Lung (tissue), 12 donors: ENCODE measurements around the gene EPHA6. TPM values are rescaled to one million over a fixed set of nuclear protein-coding genes. Genes with fewer than 3 reads are reported as not detected.

ENCODE experiments used
- ATAC-seq: fragments of 200-7000 bp; cut with Tn5 transposase; one replicate; pipeline ENCODE4 v1.9.1; 2020; ENCODE audit warnings: moderate number of reproducible peaks; ENCODE audit not compliant: insufficient read depth, low FRiP score
- DNase-seq, 3 donors: peaks; one replicate each; pipeline ENCODE4 v3.0.0-alpha.2; 2013 to 2017
- H3K27ac ChIP-seq, 2 donors: one replicate each; pipeline ENCODE4 v1.5.1; 2013; ENCODE audit warnings: mild to moderate bottlenecking in 2 of 2, moderate library complexity in 2 of 2, control low read depth in 1 of 2, inconsistent platforms in 1 of 2, low read depth in 1 of 2, low read length in 1 of 2
- H3K27me3 ChIP-seq, 3 donors: one replicate each; pipeline ENCODE4 v1.5.1; 2013; ENCODE audit warnings: low read length in 2 of 3; ENCODE audit not compliant: control insufficient read depth in 3 of 3, insufficient read depth in 3 of 3
- H3K36me3 ChIP-seq, 4 donors: one replicate each; pipeline ENCODE4 v1.5.1; 2013; ENCODE audit warnings: low read length in 4 of 4, mild to moderate bottlenecking in 1 of 4, moderate library complexity in 1 of 4; ENCODE audit not compliant: control insufficient read depth in 4 of 4, insufficient read depth in 4 of 4
- H3K4me1 ChIP-seq, 5 donors: one replicate each; pipeline ENCODE4 v1.5.1; 2013; ENCODE audit warnings: low read length in 5 of 5, mild to moderate bottlenecking in 2 of 5, moderate library complexity in 1 of 5; ENCODE audit not compliant: control insufficient read depth in 5 of 5, insufficient read depth in 5 of 5
- H3K4me3 ChIP-seq: one replicate; pipeline ENCODE4 v1.5.1; 2013; ENCODE audit warnings: mild to moderate bottlenecking, control low read depth, moderate library complexity
- H3K9ac ChIP-seq, 2 donors: one replicate each; pipeline ENCODE4 v1.5.1; 2013; ENCODE audit warnings: low read length in 2 of 2, control low read depth in 1 of 2; ENCODE audit not compliant: insufficient read depth in 1 of 2
- H3K9me3 ChIP-seq, 4 donors: one replicate each; pipeline ENCODE4 v1.5.1; 2013; ENCODE audit warnings: low read length in 3 of 4, mild to moderate bottlenecking in 1 of 4, moderate library complexity in 1 of 4; ENCODE audit not compliant: control insufficient read depth in 4 of 4, insufficient read depth in 3 of 4
- WGBS, 2 donors: extraction: QIAGEN DNeasy Blood & Tissue Kit; methylation state at CpG; one replicate each; pipeline ENCODE4 v1.1.7; 2013; 5-methylcytosine and 5-hydroxymethylcytosine counted together
- polyA plus RNA-seq, 2 donors: library from polyadenylated mRNA; stranded (reverse); fragments of 200-250 nt; gene quantifications; one replicate each; pipeline ENCODE4 v1.2.1, GENCODE V29; 2013
- total RNA-seq, 2 donors: library from RNA; depleted of rRNA in 1 of 2; stranded (reverse); fragments of >200 nt in 1 of 2; gene quantifications; one replicate each; pipeline ENCODE4 v1.2.1, GENCODE V29; 2014 to 2021
- TF ChIP-seq, protein P1 (sequence below): IDR thresholded peaks from 2 replicates; pipeline ENCODE4 v1.5.1; 2012; ENCODE audit warnings: mild to moderate bottlenecking; ENCODE audit errors: control extremely low read depth, extremely low read depth
- donor health status: control.
- donor health status: control.
- donor health status: Bipolar disorder and iron deficiency.
- donor health status: healthy.
- donor health status: DM: yes; HTN: yes; CAD: no.

EPHA6 gene
- total and polyA plus RNA-seq, 4 donors, result 0.31 to 1.3 TPM; not detected in 2

- Histone ChIP-seq H3K36me3 (peaks cover 0 to 7% (median 2%) of the 10 kb centered on the region in 4 donors), H3K27ac (peak within 1 kb of the TSS; percentile 52 to 57), H3K9ac (peak within 1 kb of the TSS; percentile 81 to 96), H3K4me1 (peaks cover 0 to 27% (median 4%) of the 10 kb centered on the region in 5 donors), H3K27me3 (peaks cover 0 to 2% (median 0%) of the 10 kb centered on the region in 3 donors), H3K4me3 (peak within 1 kb of the TSS; percentile 77), H3K9me3 (no peaks in the 10 kb centered on the region)
- DNase-seq, result peak; percentile 90 to 95 (median 94)
- peak; percentile 96 for ATAC-seq
- WGBS, 2 donors, result 0% methylated on average over 46 of the region's 46 CpGs
- TF ChIP-seq, protein P1, sequence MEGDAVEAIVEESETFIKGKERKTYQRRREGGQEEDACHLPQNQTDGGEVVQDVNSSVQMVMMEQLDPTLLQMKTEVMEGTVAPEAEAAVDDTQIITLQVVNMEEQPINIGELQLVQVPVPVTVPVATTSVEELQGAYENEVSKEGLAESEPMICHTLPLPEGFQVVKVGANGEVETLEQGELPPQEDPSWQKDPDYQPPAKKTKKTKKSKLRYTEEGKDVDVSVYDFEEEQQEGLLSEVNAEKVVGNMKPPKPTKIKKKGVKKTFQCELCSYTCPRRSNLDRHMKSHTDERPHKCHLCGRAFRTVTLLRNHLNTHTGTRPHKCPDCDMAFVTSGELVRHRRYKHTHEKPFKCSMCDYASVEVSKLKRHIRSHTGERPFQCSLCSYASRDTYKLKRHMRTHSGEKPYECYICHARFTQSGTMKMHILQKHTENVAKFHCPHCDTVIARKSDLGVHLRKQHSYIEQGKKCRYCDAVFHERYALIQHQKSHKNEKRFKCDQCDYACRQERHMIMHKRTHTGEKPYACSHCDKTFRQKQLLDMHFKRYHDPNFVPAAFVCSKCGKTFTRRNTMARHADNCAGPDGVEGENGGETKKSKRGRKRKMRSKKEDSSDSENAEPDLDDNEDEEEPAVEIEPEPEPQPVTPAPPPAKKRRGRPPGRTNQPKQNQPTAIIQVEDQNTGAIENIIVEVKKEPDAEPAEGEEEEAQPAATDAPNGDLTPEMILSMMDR, result no peak
These were observed 950.2 kb downstream of the EPHA6 start, which contains the start of gene ARL6 for GRCh38 chr3:97764407-97765238. ARL6 (plus strand) TSS chr3:97764758; CDS start chr3:97768108, 3,350 bp downstream.

GRCh38 chr3:97765336-97765735 lies 950.9 kb downstream of the EPHA6 start:
- TF ChIP-seq, protein P1, result no peak
- Histone ChIP-seq H3K27ac (no peak overlapping the region), H3K36me3 (peaks cover 0 to 11% (median 5%) of the 10 kb centered on the region in 4 donors), H3K9ac (peak overlapping the region in 1 of 2 donors; percentile 42), H3K4me3 (no peak overlapping the region), H3K27me3 (peaks cover 0 to 2% (median 0%) of the 10 kb centered on the region in 3 donors), H3K4me1 (peaks cover 0 to 27% (median 4%) of the 10 kb centered on the region in 5 donors), H3K9me3 (no peaks in the 10 kb centered on the region)
- no peak for ATAC-seq
- DNase-seq, result peak in 2 of 3 donors; percentile 64 to 68
- 28 to 48% methylated on average over 2 of the region's 2 CpGs for WGBS, 2 donors

DNA sequence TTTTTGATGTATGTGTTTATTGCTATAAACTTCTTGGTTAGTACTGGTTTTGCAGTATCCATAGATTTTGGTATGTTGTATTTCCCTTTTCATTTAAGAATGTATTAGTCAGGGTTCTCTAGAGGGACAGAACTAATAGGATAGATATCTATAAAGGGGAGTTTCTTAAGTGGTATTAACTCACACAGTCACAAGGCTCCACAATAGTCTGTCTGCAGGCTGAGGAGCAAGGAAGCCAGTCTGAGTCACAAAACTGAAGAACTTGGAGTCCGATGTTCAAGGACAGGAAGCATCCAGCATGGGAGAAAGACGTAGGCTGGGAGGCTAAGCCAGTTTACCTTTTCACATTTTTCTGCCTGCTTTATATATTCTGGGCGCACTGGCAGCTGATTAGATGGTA lies 958.5 kb downstream of the EPHA6 start:
- Histone ChIP-seq H3K27ac (no peak overlapping the region), H3K27me3 (no peaks in the 10 kb centered on the region), H3K36me3 (peaks cover 0 to 30% (median 9%) of the 10 kb centered on the region in 4 donors), H3K9ac (no peak overlapping the region), H3K4me1 (peaks cover 0 to under 1% (median 0%) of the 10 kb centered on the region in 5 donors), H3K4me3 (no peak overlapping the region), H3K9me3 (peaks cover 0 to 4% (median 0%) of the 10 kb centered on the region in 4 donors)
- no peak for ATAC-seq
- TF ChIP-seq, protein P1, result no peak
- no peak for DNase-seq
- 94 to 97% methylated on average over 3 of the region's 3 CpGs for WGBS, 2 donors
